Astrocyte (in vitro differentiated cells and primary cell): Measurements from ENCODE around the gene ARAP1. TPM values are rescaled to one million over a fixed set of nuclear protein-coding genes. Genes with fewer than 3 reads are reported as not detected.

Experiments used
- DNase-seq: peaks from one replicate; pipeline ENCODE4 v3.0.0-alpha.2; 2010; ENCODE audit warnings: low read depth
- FAIRE-seq: peaks from 2 replicates; lab custom pipeline; 2011; peaks lifted over from hg19 to GRCh38; lab: Jason Lieb, UNC
- H2AFZ ChIP-seq: 2 replicates; pipeline ENCODE4 v1.6.0; 2012; ENCODE audit warnings: low read depth, low read length, inconsistent platforms
- H3K27ac ChIP-seq: 2 replicates; pipeline ENCODE4 v1.5.1; 2011; ENCODE audit warnings: low read depth, low read length, inconsistent platforms
- H3K27me3 ChIP-seq: 2 replicates; pipeline ENCODE4 v1.6.0; 2011; ENCODE audit warnings: low read length, inconsistent platforms; ENCODE audit not compliant: insufficient read depth
- H3K36me3 ChIP-seq: 2 replicates; pipeline ENCODE4 v1.5.1; 2011; ENCODE audit warnings: low read length, inconsistent platforms; ENCODE audit not compliant: insufficient read depth
- H3K4me1 ChIP-seq: 2 replicates; pipeline ENCODE4 v1.5.1; 2011; ENCODE audit warnings: low read length, inconsistent platforms; ENCODE audit not compliant: insufficient read depth
- H3K4me2 ChIP-seq: 2 replicates; pipeline ENCODE4 v1.6.0; 2012; ENCODE audit warnings: low read length, inconsistent platforms
- H3K4me3 ChIP-seq: 2 replicates; pipeline ENCODE4 v1.5.1; 2011; ENCODE audit warnings: low read depth, mild to moderate bottlenecking, low read length, inconsistent platforms; ENCODE audit not compliant: insufficient read depth
- H3K79me2 ChIP-seq: 2 replicates; pipeline ENCODE4 v1.6.0; 2012; ENCODE audit warnings: mild to moderate bottlenecking, low read length, inconsistent platforms; ENCODE audit not compliant: insufficient read depth
- H3K9ac ChIP-seq: 2 replicates; pipeline ENCODE4 v1.6.0; 2012; ENCODE audit warnings: mild to moderate bottlenecking, low read length, inconsistent platforms
- H3K9me3 ChIP-seq: 2 replicates; pipeline ENCODE4 v1.5.1; 2012; ENCODE audit warnings: low read depth, mild to moderate bottlenecking, low read length, inconsistent platforms; ENCODE audit not compliant: insufficient read depth
- H4K20me1 ChIP-seq: 2 replicates; pipeline ENCODE4 v1.6.0; 2012; ENCODE audit warnings: low read length, inconsistent platforms; ENCODE audit not compliant: insufficient read depth
- H3K27ac Mint-ChIP-seq: one replicate; pipeline ENCODE4 v1.8.0; 2021; ENCODE audit warnings: mild to moderate bottlenecking, mixed read lengths; ENCODE audit not compliant: unreplicated experiment
- H3K27me3 Mint-ChIP-seq: one replicate; pipeline ENCODE4 v1.8.0; 2021; ENCODE audit warnings: low read depth, mixed read lengths; ENCODE audit not compliant: unreplicated experiment
- H3K36me3 Mint-ChIP-seq: one replicate; pipeline ENCODE4 v1.8.0; 2021; ENCODE audit warnings: low read depth, mixed read lengths; ENCODE audit not compliant: unreplicated experiment
- H3K4me1 Mint-ChIP-seq: one replicate; pipeline ENCODE4 v1.8.0; 2021; ENCODE audit warnings: low read depth, mixed read lengths; ENCODE audit not compliant: unreplicated experiment
- H3K4me3 Mint-ChIP-seq: one replicate; pipeline ENCODE4 v1.8.0; 2021; ENCODE audit warnings: mild to moderate bottlenecking, moderate library complexity, mixed read lengths; ENCODE audit not compliant: unreplicated experiment
- H3K9me3 Mint-ChIP-seq: one replicate; pipeline ENCODE4 v1.8.0; 2021; ENCODE audit warnings: mild to moderate bottlenecking, mixed read lengths; ENCODE audit not compliant: unreplicated experiment
- CTCF ChIP-seq: IDR thresholded peaks from 2 replicates; pipeline ENCODE4 v1.5.1; 2011; ENCODE audit warnings: low read depth, mild to moderate bottlenecking, inconsistent platforms, low read length, moderate library complexity; ENCODE audit not compliant: insufficient read depth
- EZH2 ChIP-seq: IDR thresholded peaks from 2 replicates; pipeline ENCODE4 v1.6.1; 2012; ENCODE audit warnings: mild to moderate bottlenecking, low read length, inconsistent platforms; ENCODE audit not compliant: insufficient read depth
- total RNA-seq: library from RNA; stranded (reverse); gene quantifications from 2 replicates; pipeline ENCODE4 v1.2.1, GENCODE V29; 2021

ARAP1 gene
- total RNA-seq, 1 donor from 2014 or later, result 31.9 TPM

- FAIRE-seq (no peak), DNase-seq (no peak)
- no peak overlapping the region for H3K9ac ChIP-seq
- Mint-ChIP-seq H3K9me3 (no peaks in the 10 kb centered on the region), H3K27me3 (peaks cover 37% of the 10 kb centered on the region), H3K4me3 (no peak overlapping the region), H3K36me3 (no peaks in the 10 kb centered on the region), H3K4me1 (peaks cover 2% of the 10 kb centered on the region), H3K27ac (no peak overlapping the region)
- no peak for TF ChIP-seq CTCF
- TF ChIP-seq EZH2, result no peak
- no peak overlapping the region for H3K4me3 ChIP-seq
- H3K27me3 ChIP-seq, result peaks cover 10% of the 10 kb centered on the region
- no peaks in the 10 kb centered on the region for H3K79me2 ChIP-seq
- H3K9me3 ChIP-seq, result no peaks in the 10 kb centered on the region
- no peaks in the 10 kb centered on the region for H3K36me3 ChIP-seq
- H3K4me1 ChIP-seq, result peaks cover 3% of the 10 kb centered on the region
- peaks cover 5% of the 10 kb centered on the region for H4K20me1 ChIP-seq
- H2AFZ ChIP-seq, result no peak overlapping the region
- no peak overlapping the region for H3K27ac ChIP-seq
- H3K4me2 ChIP-seq, result no peak overlapping the region
Measured at GRCh38 chr11:72646024-72646423, 106.2 kb downstream of the ARAP1 start.

- Histone ChIP-seq H3K27ac (no peak overlapping the region), H3K27me3 (peaks cover 27% of the 10 kb centered on the region), H4K20me1 (peaks cover 8% of the 10 kb centered on the region), H2AFZ (peak overlapping the region; percentile 86), H3K36me3 (no peaks in the 10 kb centered on the region), H3K9ac (no peak overlapping the region), H3K79me2 (no peaks in the 10 kb centered on the region), H3K9me3 (no peaks in the 10 kb centered on the region), H3K4me1 (peaks cover 3% of the 10 kb centered on the region), H3K4me3 (peak overlapping the region; percentile 33), H3K4me2 (peak overlapping the region; percentile 87)
- Mint-ChIP-seq H3K27ac (peak overlapping the region; percentile 55), H3K27me3 (peaks cover 19% of the 10 kb centered on the region), H3K4me3 (peak overlapping the region; percentile 62), H3K9me3 (no peaks in the 10 kb centered on the region), H3K36me3 (no peaks in the 10 kb centered on the region), H3K4me1 (peaks cover 2% of the 10 kb centered on the region)
- no peak for TF ChIP-seq EZH2
- no peak for TF ChIP-seq CTCF
- DNase-seq (no peak), FAIRE-seq (no peak)
Measured at GRCh38 chr11:72643547-72643946, 108.7 kb downstream of the ARAP1 start.

- H4K20me1 ChIP-seq, result peaks cover 8% of the 10 kb centered on the region
- H3K36me3 ChIP-seq, result no peaks in the 10 kb centered on the region
- H3K27me3 ChIP-seq, result peaks cover 28% of the 10 kb centered on the region
- peak overlapping the region; percentile 33 for H3K4me3 ChIP-seq
- TF ChIP-seq CTCF, result peak; percentile 41
- no peak for TF ChIP-seq EZH2
- FAIRE-seq (no peak), DNase-seq (peak; percentile 3)
- H3K9ac ChIP-seq, result no peak overlapping the region
- H3K79me2 ChIP-seq, result no peaks in the 10 kb centered on the region
- H2AFZ ChIP-seq, result peak overlapping the region; percentile 86
- peaks cover 15% of the 10 kb centered on the region for H3K27me3 Mint-ChIP-seq
- H3K4me2 ChIP-seq, result peak overlapping the region; percentile 87
- H3K27ac ChIP-seq, result no peak overlapping the region
- H3K9me3 Mint-ChIP-seq, result no peaks in the 10 kb centered on the region
- peaks cover 3% of the 10 kb centered on the region for H3K4me1 ChIP-seq
- H3K9me3 ChIP-seq, result no peaks in the 10 kb centered on the region
- no peak overlapping the region for H3K27ac Mint-ChIP-seq
- H3K4me3 Mint-ChIP-seq, result peak overlapping the region; percentile 62
- no peaks in the 10 kb centered on the region for H3K36me3 Mint-ChIP-seq
- H3K4me1 Mint-ChIP-seq, result peaks cover 2% of the 10 kb centered on the region
Measured at GRCh38 chr11:72642884-72643522, 109.2 kb downstream of the ARAP1 start.
